ENCODE results near the gene VPS4B. TPM values are rescaled to one million over a fixed set of nuclear protein-coding genes. Genes with fewer than 3 reads are reported as not detected.

VPS4B gene
- total RNA-seq, 1 donor from 2014 or later = 50.0 TPM

Other genes with a start within 250 kb of the VPS4B start
- 0.87 and 1.6 TPM in 2 replicates for gene BCL2, start 102.7 kb downstream of the VPS4B start, total RNA-seq
- 10.7 and 17.7 TPM in 2 replicates for gene KDSR, start 55.3 kb downstream of the VPS4B start, total RNA-seq
- 0.22 TPM in 1 of 2 replicates, not detected in the other for gene SERPINB5, start 54.5 kb upstream of the VPS4B start, total RNA-seq
- not detected in 2 replicates for gene SERPINB12, start 119.9 kb upstream of the VPS4B start, total RNA-seq
- gene SERPINB13, start 164.9 kb upstream of the VPS4B start, total RNA-seq = not detected in 2 replicates
- gene SERPINB4, start 221.8 kb upstream of the VPS4B start, total RNA-seq = not detected in 2 replicates
- not detected in 2 replicates for gene SERPINB3, start 239.4 kb upstream of the VPS4B start, total RNA-seq